HepG2 (cell line): ENCODE results near the gene PTGIS. TPM values are rescaled to one million over a fixed set of nuclear protein-coding genes. Genes with fewer than 3 reads are reported as not detected.

Source experiments
- HDAC1 ChIP-seq: sonication (generic); formaldehyde crosslinking; IDR thresholded peaks from 2 replicates; pipeline ENCODE4 v1.5.1; 2020; ENCODE audit warnings: mild to moderate bottlenecking, missing genetic modification reagents
- HINFP ChIP-seq: sonication (generic); formaldehyde crosslinking; IDR thresholded peaks from 2 replicates; pipeline ENCODE4 v1.4.0; 2020; ENCODE audit warnings: low read depth, mild to moderate bottlenecking, missing genetic modification reagents
- HNF4A ChIP-seq: sonication (generic); formaldehyde crosslinking; IDR thresholded peaks from 2 replicates; pipeline ENCODE4 v1.4.0; 2020; ENCODE audit warnings: missing genetic modification reagents
- HNRNPL ChIP-seq: fragments of 200-400 bp; formaldehyde crosslinking; IDR thresholded peaks from 2 replicates; pipeline ENCODE4 v1.6.1; 2017; ENCODE audit warnings: mild to moderate bottlenecking, low read depth, low read length
- KLF12 ChIP-seq: sonication (generic); formaldehyde crosslinking; IDR thresholded peaks from 2 replicates; pipeline ENCODE4 v1.4.0; 2020; ENCODE audit warnings: missing genetic modification reagents, borderline replicate concordance
- KLF16 ChIP-seq, 2 experiments: sonication (generic) in 1 of 2; formaldehyde crosslinking in 1 of 2; IDR thresholded peaks; 2 replicates each; pipeline versions ENCODE4 v1.6.1 to v1.8.0; 2016 to 2023; ENCODE audit warnings: missing genetic modification reagents in 2 of 2, missing compliant biosample characterization in 1 of 2
- MEIS2 ChIP-seq: sonication (generic); formaldehyde crosslinking; IDR thresholded peaks from 2 replicates; pipeline ENCODE4 v1.9.0; 2021; ENCODE audit warnings: mild to moderate bottlenecking, missing genetic modification reagents
- MTERF4 ChIP-seq: sonication (generic); formaldehyde crosslinking; IDR thresholded peaks from 2 replicates; pipeline ENCODE4 v1.8.0; 2023; ENCODE audit warnings: mild to moderate bottlenecking, missing genetic modification reagents
- MTF2 ChIP-seq: sonication (generic); formaldehyde crosslinking; IDR thresholded peaks from 2 replicates; pipeline ENCODE4 v1.5.0; 2020; ENCODE audit warnings: missing genetic modification reagents, borderline replicate concordance
- NFRKB ChIP-seq: fragments of 450-650 bp; IDR thresholded peaks from 2 replicates; pipeline ENCODE4 v1.6.1; 2017
- RXRA ChIP-seq: sonication (generic); formaldehyde crosslinking; IDR thresholded peaks from 2 replicates; pipeline ENCODE4 v1.5.1; 2020; ENCODE audit warnings: missing genetic modification reagents
- SIX1 ChIP-seq: sonication (generic); formaldehyde crosslinking; IDR thresholded peaks from 2 replicates; pipeline ENCODE4 v1.4.0; 2020; ENCODE audit warnings: missing genetic modification reagents, borderline replicate concordance
- THRA ChIP-seq: sonication (generic); formaldehyde crosslinking; IDR thresholded peaks from 2 replicates; pipeline ENCODE4 v1.4.0; 2020; ENCODE audit warnings: missing genetic modification reagents, borderline replicate concordance
- U2AF2 ChIP-seq: fragments of 200-400 bp; formaldehyde crosslinking; IDR thresholded peaks from 2 replicates; pipeline ENCODE4 v1.6.1; 2017; ENCODE audit warnings: low read depth, mild to moderate bottlenecking, low read length
- ZBTB44 ChIP-seq: sonication (generic); formaldehyde crosslinking; IDR thresholded peaks from 2 replicates; pipeline ENCODE4 v1.4.0; 2020; ENCODE audit warnings: missing genetic modification reagents
- ZFP90 ChIP-seq: sonication (generic); formaldehyde crosslinking; IDR thresholded peaks from 2 replicates; pipeline ENCODE4 v1.8.0; 2022; ENCODE audit warnings: missing genetic modification reagents, mild to moderate bottlenecking, inconsistent platforms, borderline replicate concordance
- ZKSCAN1 ChIP-seq: fragments of 150-350 bp; IDR thresholded peaks from 2 replicates; pipeline ENCODE4 v1.6.1; 2014; ENCODE audit warnings: low read length
- ZMYM3 ChIP-seq: sonication (generic); formaldehyde crosslinking; IDR thresholded peaks from 2 replicates; pipeline ENCODE4 v1.5.1; 2020; ENCODE audit warnings: mild to moderate bottlenecking, missing genetic modification reagents
- ZNF317 ChIP-seq: sonication (generic); formaldehyde crosslinking; IDR thresholded peaks from 2 replicates; pipeline ENCODE4 v1.5.0; 2020; ENCODE audit warnings: mild to moderate bottlenecking, missing genetic modification reagents
- ZNF556 ChIP-seq: sonication (generic); formaldehyde crosslinking; IDR thresholded peaks from 2 replicates; pipeline ENCODE4 v1.4.0; 2020; ENCODE audit warnings: mild to moderate bottlenecking, missing genetic modification reagents, borderline replicate concordance
- ZNF564 ChIP-seq: sonication (generic); formaldehyde crosslinking; IDR thresholded peaks from 2 replicates; pipeline ENCODE4 v1.8.1; 2023; ENCODE audit warnings: mild to moderate bottlenecking, missing genetic modification reagents
- ZNF616 ChIP-seq: sonication (generic); formaldehyde crosslinking; IDR thresholded peaks from 2 replicates; pipeline ENCODE4 v1.5.0; 2020; ENCODE audit warnings: low read depth, mild to moderate bottlenecking, missing genetic modification reagents
- ZNF619 ChIP-seq: sonication (generic); formaldehyde crosslinking; IDR thresholded peaks from 2 replicates; pipeline ENCODE4 v1.4.0; 2020; ENCODE audit warnings: mild to moderate bottlenecking, missing genetic modification reagents
- ZNF737 ChIP-seq: sonication (generic); formaldehyde crosslinking; IDR thresholded peaks from 2 replicates; pipeline ENCODE4 v1.5.0; 2020; ENCODE audit warnings: missing genetic modification reagents, mild to moderate bottlenecking, borderline replicate concordance
- ZNF768 ChIP-seq: sonication (generic); formaldehyde crosslinking; IDR thresholded peaks from 2 replicates; pipeline ENCODE4 v1.4.0; 2020; ENCODE audit warnings: missing genetic modification reagents
- ZNF83 ChIP-seq: sonication (generic); formaldehyde crosslinking; IDR thresholded peaks from 2 replicates; pipeline ENCODE4 v1.4.0; 2020; ENCODE audit warnings: missing genetic modification reagents, mild to moderate bottlenecking, borderline replicate concordance
- polyA plus RNA-seq, 8 experiments: library from polyadenylated mRNA; depleted of rRNA in 3 of 8; stranded (reverse) in 7 of 8; unstranded in 1 of 8; fragments of >200 nt; fragmentation: Illumina TruSeq in 4 of 8; extraction: Trizol in 4 of 8; gene quantifications; 2 replicates each; pipeline versions ENCODE4 v1.2.1 to v1.2.3, GENCODE V29; 2011 to 2016; ENCODE audit warnings: low read depth in 4 of 8, missing spikeins in 1 of 8, mixed read lengths in 1 of 8; ENCODE audit not compliant: insufficient read depth in 1 of 8
- total RNA-seq, 5 experiments: library from RNA; depleted of rRNA; stranded (reverse); fragments of >200 nt; fragmentation: Illumina TruSeq; extraction: Trizol; gene quantifications; 2 replicates each; pipeline ENCODE4 v1.2.3, GENCODE V29; 2016; ENCODE audit warnings: low read depth in 1 of 5

Gene PTGIS
- total and polyA plus RNA-seq, 2 of the 13 experiments (the other 11 are each of a cell fraction or from before 2014, with no cell fraction given): not detected

- TF ChIP-seq HINFP (CRISPR knock-in tag) (0 out of 2 replicates have a peak, but pooled peaks have one; percentile 33), MEIS2 (peak; percentile 91), ZKSCAN1 (no peak), ZNF83 (no peak), ZNF619 (CRISPR knock-in tag) (no peak), KLF12 (CRISPR knock-in tag) (peak; percentile 52; the same call in 1 of the 2 replicates), HDAC1 (CRISPR knock-in tag) (no peak), THRA (CRISPR knock-in tag) (no peak), ZBTB44 (CRISPR knock-in tag) (no peak), ZNF768 (CRISPR knock-in tag) (peak; percentile 56), HNRNPL (0 out of 2 replicates have a peak, but pooled peaks have one; percentile 55), ZFP90 (CRISPR knock-in tag) (peak; percentile 71; the same call in 1 of the 2 replicates), ZNF317 (CRISPR knock-in tag) (peak; percentile 34; the same call in 1 of the 2 replicates), NFRKB (no peak), ZNF737 (no peak), RXRA (CRISPR knock-in tag) (peak; percentile 26; the same call in 1 of the 2 replicates), ZMYM3 (CRISPR knock-in tag) (peak; percentile 73; the same call in 1 of the 2 replicates), MTF2 (CRISPR knock-in tag) (no peak), SIX1 (no peak), U2AF2 (no peak), ZNF556 (CRISPR knock-in tag) (no peak), ZNF616 (CRISPR knock-in tag) (no peak), ZNF564 (peak; percentile 54; the same call in 1 of the 2 replicates), KLF16 (CRISPR knock-in tag; IDR thresholded peaks at IDR 0.05) (no peak), MTERF4 (no peak), HNF4A (CRISPR knock-in tag) (peak; percentile 56; the same call in 1 of the 2 replicates)
Measured at GRCh38 chr20:49612127-49612738, 44.3 kb upstream of the PTGIS start (continued).
